GM19452 (cell line): ENCODE results near the gene RFFL.
A peak's percentile ranks its signal among the peaks of the same experiment; 100 is the strongest.

ENCODE experiments used
- ATAC-seq: cut with Tn5 transposase; IDR thresholded peaks from one replicate; pipeline ENCODE4 v1.9.1; 2021; ENCODE audit not compliant: unreplicated experiment

Gene RFFL

GRCh38 chr17:35082073-35082657, 18.7 kb upstream of the RFFL start:
- ATAC-seq: peak; percentile 51

- ATAC-seq: no peak
These were observed 18.1 kb upstream of the RFFL start for GRCh38 chr17:35081638-35082037.

- ATAC-seq: no peak
These were observed 17.0 kb upstream of the RFFL start for GRCh38 chr17:35080536-35080935.

GRCh38 chr17:35079547-35080423, 16.3 kb upstream of the RFFL start:
- no peak for ATAC-seq

GRCh38 chr17:35076874-35077273, 13.4 kb upstream of the RFFL start:
- ATAC-seq: no peak

GRCh38 chr17:35074711-35075707, 11.5 kb upstream of the RFFL start:
- no peak for ATAC-seq

- no peak for ATAC-seq
These were observed 10.6 kb upstream of the RFFL start for GRCh38 chr17:35073991-35074627.

GRCh38 chr17:35073183-35073790, 9.8 kb upstream of the RFFL start:
- ATAC-seq: no peak

- no peak for ATAC-seq
These were observed 5.8 kb upstream of the RFFL start for GRCh38 chr17:35069311-35069710.

GRCh38 chr17:35068249-35068648, 4.7 kb upstream of the RFFL start:
- no peak for ATAC-seq

- ATAC-seq: no peak
These were observed 2.4 kb upstream of the RFFL start for GRCh38 chr17:35065880-35066279.

GRCh38 chr17:35064516-35065215, 1.2 kb upstream of the RFFL start:
- ATAC-seq: no peak

- no peak for ATAC-seq
These were observed 1.2 kb downstream of the RFFL start for GRCh38 chr17:35062308-35062707.

GRCh38 chr17:35057332-35057915, 6.1 kb downstream of the RFFL start:
- no peak for ATAC-seq

- no peak for ATAC-seq
These were observed 7.5 kb downstream of the RFFL start for GRCh38 chr17:35056013-35056412.

- no peak for ATAC-seq
These were observed 10.3 kb downstream of the RFFL start for GRCh38 chr17:35053204-35053603.

GRCh38 chr17:35052780-35053179, 10.7 kb downstream of the RFFL start:
- no peak for ATAC-seq

- ATAC-seq: no peak
These were observed 11.3 kb downstream of the RFFL start for GRCh38 chr17:35052241-35052610.

GRCh38 chr17:35051579-35052240, 11.8 kb downstream of the RFFL start:
- no peak for ATAC-seq
